ENCODE results near the gene ZSWIM7.

GRCh38 chr17:15930426-15930825 lies 69.1 kb downstream of the ZSWIM7 start:
- TF ChIP-seq EZH2 (IDR thresholded peaks at IDR 0.05; ENCODE audit: low read depth, unreplicated experiment), result no peak
- TF ChIP-seq, protein P1, sequence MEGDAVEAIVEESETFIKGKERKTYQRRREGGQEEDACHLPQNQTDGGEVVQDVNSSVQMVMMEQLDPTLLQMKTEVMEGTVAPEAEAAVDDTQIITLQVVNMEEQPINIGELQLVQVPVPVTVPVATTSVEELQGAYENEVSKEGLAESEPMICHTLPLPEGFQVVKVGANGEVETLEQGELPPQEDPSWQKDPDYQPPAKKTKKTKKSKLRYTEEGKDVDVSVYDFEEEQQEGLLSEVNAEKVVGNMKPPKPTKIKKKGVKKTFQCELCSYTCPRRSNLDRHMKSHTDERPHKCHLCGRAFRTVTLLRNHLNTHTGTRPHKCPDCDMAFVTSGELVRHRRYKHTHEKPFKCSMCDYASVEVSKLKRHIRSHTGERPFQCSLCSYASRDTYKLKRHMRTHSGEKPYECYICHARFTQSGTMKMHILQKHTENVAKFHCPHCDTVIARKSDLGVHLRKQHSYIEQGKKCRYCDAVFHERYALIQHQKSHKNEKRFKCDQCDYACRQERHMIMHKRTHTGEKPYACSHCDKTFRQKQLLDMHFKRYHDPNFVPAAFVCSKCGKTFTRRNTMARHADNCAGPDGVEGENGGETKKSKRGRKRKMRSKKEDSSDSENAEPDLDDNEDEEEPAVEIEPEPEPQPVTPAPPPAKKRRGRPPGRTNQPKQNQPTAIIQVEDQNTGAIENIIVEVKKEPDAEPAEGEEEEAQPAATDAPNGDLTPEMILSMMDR (conservative IDR thresholded peaks at IDR 0.05; ENCODE audit: low read depth in 2 of 2), result no peak
